GM12891 (cell line): ENCODE measurements around the gene PPAT.

Experiments used
- PAX5 ChIP-seq: IDR thresholded peaks from 2 replicates; pipeline ENCODE4 v1.6.1; 2011; ENCODE audit warnings: low read length, moderate library complexity, mild to moderate bottlenecking; ENCODE audit not compliant: insufficient read depth, severe bottlenecking
- POLR2A ChIP-seq: IDR thresholded peaks from 2 replicates; pipeline ENCODE4 v1.6.1; 2011; ENCODE audit warnings: low read depth, low read length, control low read depth
- POLR2AphosphoS5 ChIP-seq: IDR thresholded peaks from 2 replicates; pipeline ENCODE4 v1.6.1; 2011; ENCODE audit warnings: low read depth, low read length, control low read depth
- SPI1 ChIP-seq: IDR thresholded peaks from 2 replicates; pipeline ENCODE4 v1.6.1; 2011; ENCODE audit warnings: low read depth, low read length, control low read depth

- no peak for TF ChIP-seq POLR2A
- no peak for TF ChIP-seq PAX5
- no peak; the same call in 1 of the 2 replicates for TF ChIP-seq POLR2AphosphoS5
- TF ChIP-seq SPI1, result no peak
Observed at GRCh38 chr4:56391270-56391669, 44.1 kb downstream of the PPAT start.
